Measurements from ENCODE around the gene TGM2. TPM values are rescaled to one million over a fixed set of nuclear protein-coding genes. Genes with fewer than 3 reads are reported as not detected.

Gene TGM2
- total RNA-seq, 1 donor from 2014 or later: 92.8 TPM

DNA sequence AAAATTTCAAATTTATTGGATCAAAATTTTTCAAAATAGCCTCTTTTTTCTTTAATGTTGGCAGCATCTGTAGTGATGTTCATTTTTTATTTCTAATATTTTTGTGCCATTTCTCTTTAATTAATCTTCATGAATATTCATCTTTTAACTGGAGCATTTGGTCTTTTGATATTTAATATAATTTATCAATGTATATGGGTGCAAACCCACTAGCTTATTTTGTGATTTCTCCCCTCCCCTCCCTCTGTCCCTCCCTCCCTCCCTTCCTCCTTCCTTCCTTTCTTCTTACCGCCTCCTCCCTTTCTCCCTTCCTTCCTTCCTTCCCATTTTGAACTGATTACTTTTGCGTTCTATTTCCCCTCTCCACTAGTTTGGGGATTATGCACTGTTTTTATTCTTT is 49.2 kb downstream of the TGM2 start:
- Histone ChIP-seq H3K27me3 (no peaks in the 10 kb centered on the region), H3K4me3 (no peak overlapping the region), H3K36me3 (no peaks in the 10 kb centered on the region), H3K9me3 (no peaks in the 10 kb centered on the region), H3K27ac (no peak overlapping the region), H3K4me1 (peaks cover 15% of the 10 kb centered on the region)
- intact Hi-C loops (cut with DNase I): no loop called here
- TF ChIP-seq, protein P1, sequence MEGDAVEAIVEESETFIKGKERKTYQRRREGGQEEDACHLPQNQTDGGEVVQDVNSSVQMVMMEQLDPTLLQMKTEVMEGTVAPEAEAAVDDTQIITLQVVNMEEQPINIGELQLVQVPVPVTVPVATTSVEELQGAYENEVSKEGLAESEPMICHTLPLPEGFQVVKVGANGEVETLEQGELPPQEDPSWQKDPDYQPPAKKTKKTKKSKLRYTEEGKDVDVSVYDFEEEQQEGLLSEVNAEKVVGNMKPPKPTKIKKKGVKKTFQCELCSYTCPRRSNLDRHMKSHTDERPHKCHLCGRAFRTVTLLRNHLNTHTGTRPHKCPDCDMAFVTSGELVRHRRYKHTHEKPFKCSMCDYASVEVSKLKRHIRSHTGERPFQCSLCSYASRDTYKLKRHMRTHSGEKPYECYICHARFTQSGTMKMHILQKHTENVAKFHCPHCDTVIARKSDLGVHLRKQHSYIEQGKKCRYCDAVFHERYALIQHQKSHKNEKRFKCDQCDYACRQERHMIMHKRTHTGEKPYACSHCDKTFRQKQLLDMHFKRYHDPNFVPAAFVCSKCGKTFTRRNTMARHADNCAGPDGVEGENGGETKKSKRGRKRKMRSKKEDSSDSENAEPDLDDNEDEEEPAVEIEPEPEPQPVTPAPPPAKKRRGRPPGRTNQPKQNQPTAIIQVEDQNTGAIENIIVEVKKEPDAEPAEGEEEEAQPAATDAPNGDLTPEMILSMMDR (IDR thresholded peaks at IDR 0.05): no peak
- TF ChIP-seq POLR2A (IDR thresholded peaks at IDR 0.05) (no peak), POLR2AphosphoS5 (IDR thresholded peaks at IDR 0.05; ENCODE audit: insufficient read depth in 1 of 2, low read depth in 1 of 2) (no peak)
- no peak for DNase-seq (ENCODE audit: extremely low spot score in 2 of 2)

DNA sequence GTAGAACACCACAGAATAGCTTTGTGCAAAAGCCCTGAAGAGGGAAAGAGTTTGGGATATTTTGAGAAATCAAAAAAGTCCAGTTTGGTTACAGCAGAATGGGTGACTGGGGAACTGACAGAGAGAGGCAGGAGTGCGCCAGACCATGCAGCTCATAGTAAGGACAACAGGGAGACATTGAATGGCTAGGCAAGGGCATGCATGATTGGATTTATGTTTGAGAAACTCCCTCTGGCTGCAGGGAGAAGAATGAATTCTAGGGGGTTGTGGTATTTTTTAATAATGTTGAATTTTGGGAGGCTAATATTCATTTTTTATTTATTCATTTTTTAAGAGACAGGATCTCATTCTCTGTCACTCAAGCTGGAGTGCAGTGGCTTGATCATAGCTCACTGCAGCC is 49.9 kb downstream of the TGM2 start:
- Histone ChIP-seq H3K36me3 (no peaks in the 10 kb centered on the region), H3K27me3 (no peaks in the 10 kb centered on the region), H3K4me3 (no peak overlapping the region), H3K9me3 (no peaks in the 10 kb centered on the region), H3K27ac (no peak overlapping the region), H3K4me1 (peaks cover 18% of the 10 kb centered on the region)
- no peak for DNase-seq (ENCODE audit: extremely low spot score in 2 of 2)
- intact Hi-C loops (cut with DNase I): no loop called here
- TF ChIP-seq POLR2AphosphoS5 (IDR thresholded peaks at IDR 0.05; ENCODE audit: insufficient read depth in 1 of 2, low read depth in 1 of 2): no peak

GRCh38 chr20:38114353-38114791 is 50.7 kb downstream of the TGM2 start:
- peak in 1 of 2 donors; percentile 27 for DNase-seq (ENCODE audit: extremely low spot score in 2 of 2)
- peaks cover 24% of the 10 kb centered on the region for H3K4me1 ChIP-seq
- no peak overlapping the region for H3K27ac ChIP-seq
- H3K27me3 ChIP-seq: no peaks in the 10 kb centered on the region
- intact Hi-C loops (cut with DNase I): loop anchor here (5.0 kb wide), 1 partner anchor 37 kb away; no protein-coding TSS in a partner anchor
- H3K9me3 ChIP-seq: no peaks in the 10 kb centered on the region
- no peaks in the 10 kb centered on the region for H3K36me3 ChIP-seq
- TF ChIP-seq, protein P1 (IDR thresholded peaks at IDR 0.05): no peak
- no peak for TF ChIP-seq POLR2A (IDR thresholded peaks at IDR 0.05)
- TF ChIP-seq POLR2AphosphoS5 (IDR thresholded peaks at IDR 0.05; ENCODE audit: insufficient read depth in 1 of 2, low read depth in 1 of 2): no peak
- H3K4me3 ChIP-seq: no peak overlapping the region

GRCh38 chr20:38113401-38114325 is 51.4 kb downstream of the TGM2 start:
- Histone ChIP-seq H3K4me3 (no peak overlapping the region), H3K9me3 (no peaks in the 10 kb centered on the region), H3K4me1 (peaks cover 28% of the 10 kb centered on the region), H3K27me3 (no peaks in the 10 kb centered on the region), H3K27ac (no peak overlapping the region), H3K36me3 (no peaks in the 10 kb centered on the region)
- TF ChIP-seq POLR2A (IDR thresholded peaks at IDR 0.05) (no peak), POLR2AphosphoS5 (IDR thresholded peaks at IDR 0.05; ENCODE audit: insufficient read depth in 1 of 2, low read depth in 1 of 2) (no peak)
- TF ChIP-seq, protein P1 (IDR thresholded peaks at IDR 0.05): no peak
- intact Hi-C loops (cut with DNase I): loop anchor here (5.0 kb wide), 1 partner anchor 36 kb away; no protein-coding TSS in a partner anchor
- peak; percentile 77 to 79 for DNase-seq (ENCODE audit: extremely low spot score in 2 of 2)

- DNase-seq (ENCODE audit: extremely low spot score in 2 of 2): peak in 1 of 2 donors; percentile 90
- H3K4me3 ChIP-seq: no peak overlapping the region
- no peak for TF ChIP-seq POLR2AphosphoS5 (IDR thresholded peaks at IDR 0.05; ENCODE audit: insufficient read depth in 1 of 2, low read depth in 1 of 2)
- TF ChIP-seq, protein P1 (IDR thresholded peaks at IDR 0.05): no peak
- TF ChIP-seq POLR2A (IDR thresholded peaks at IDR 0.05): no peak
- intact Hi-C loops (cut with DNase I): loop anchor here (5.0 kb wide), 1 partner anchor 36 kb away; no protein-coding TSS in a partner anchor
- H3K27ac ChIP-seq: no peak overlapping the region
- no peaks in the 10 kb centered on the region for H3K36me3 ChIP-seq
- no peaks in the 10 kb centered on the region for H3K27me3 ChIP-seq
- peaks cover 32% of the 10 kb centered on the region for H3K4me1 ChIP-seq
- H3K9me3 ChIP-seq: no peaks in the 10 kb centered on the region
These were observed 52.2 kb downstream of the TGM2 start for GRCh38 chr20:38112930-38113294.
